NOMO-1 treated with DMSO at 0.1 percent for 48 hours (cell line): ENCODE results near the gene CCND1.

Experiments used
- DNase-seq: peaks from one replicate; lab custom pipeline; 2025; ENCODE audit not compliant: unreplicated experiment; lab: John Stamatoyannopoulos, UW

Gene CCND1

GRCh38 chr11:69640260-69640994 is 529 bp upstream of the CCND1 start:
- DNase-seq: no peak

- DNase-seq: no peak
Observed at GRCh38 chr11:69641681-69642548, 959 bp downstream of the CCND1 start.

- no peak for DNase-seq
Observed at GRCh38 chr11:69642549-69642912, 1.6 kb downstream of the CCND1 start.

- DNase-seq: peak; percentile 54
Observed at GRCh38 chr11:69642913-69643632, 2.1 kb downstream of the CCND1 start.

- DNase-seq: no peak
Observed at GRCh38 chr11:69643646-69644045, 2.7 kb downstream of the CCND1 start.

GRCh38 chr11:69644071-69644961 is 3.4 kb downstream of the CCND1 start:
- DNase-seq: no peak

- no peak for DNase-seq
Observed at GRCh38 chr11:69644962-69645675, 4.2 kb downstream of the CCND1 start.

GRCh38 chr11:69645801-69646492 is 5.0 kb downstream of the CCND1 start:
- DNase-seq: no peak

- DNase-seq: no peak
Observed at GRCh38 chr11:69646493-69647389, 5.8 kb downstream of the CCND1 start.

GRCh38 chr11:69647390-69647748 is 6.4 kb downstream of the CCND1 start:
- DNase-seq: no peak

- DNase-seq: no peak
Observed at GRCh38 chr11:69647761-69648497, 7.0 kb downstream of the CCND1 start.

- DNase-seq: no peak
Observed at GRCh38 chr11:69648679-69649575, 8.0 kb downstream of the CCND1 start.

- DNase-seq: no peak
Observed at GRCh38 chr11:69649576-69649900, 8.6 kb downstream of the CCND1 start.

GRCh38 chr11:69650081-69650831 is 9.3 kb downstream of the CCND1 start:
- DNase-seq: no peak

GRCh38 chr11:69650832-69651344 is 9.9 kb downstream of the CCND1 start:
- no peak for DNase-seq
